Measurements from ENCODE around the gene ITPKC. TPM values are rescaled to one million over a fixed set of nuclear protein-coding genes. Genes with fewer than 3 reads are reported as not detected.

The ITPKC gene
- polyA plus RNA-seq, 12 donors = 7.6 to 12.2 (median 9.3) TPM; not detected in 1

DNA sequence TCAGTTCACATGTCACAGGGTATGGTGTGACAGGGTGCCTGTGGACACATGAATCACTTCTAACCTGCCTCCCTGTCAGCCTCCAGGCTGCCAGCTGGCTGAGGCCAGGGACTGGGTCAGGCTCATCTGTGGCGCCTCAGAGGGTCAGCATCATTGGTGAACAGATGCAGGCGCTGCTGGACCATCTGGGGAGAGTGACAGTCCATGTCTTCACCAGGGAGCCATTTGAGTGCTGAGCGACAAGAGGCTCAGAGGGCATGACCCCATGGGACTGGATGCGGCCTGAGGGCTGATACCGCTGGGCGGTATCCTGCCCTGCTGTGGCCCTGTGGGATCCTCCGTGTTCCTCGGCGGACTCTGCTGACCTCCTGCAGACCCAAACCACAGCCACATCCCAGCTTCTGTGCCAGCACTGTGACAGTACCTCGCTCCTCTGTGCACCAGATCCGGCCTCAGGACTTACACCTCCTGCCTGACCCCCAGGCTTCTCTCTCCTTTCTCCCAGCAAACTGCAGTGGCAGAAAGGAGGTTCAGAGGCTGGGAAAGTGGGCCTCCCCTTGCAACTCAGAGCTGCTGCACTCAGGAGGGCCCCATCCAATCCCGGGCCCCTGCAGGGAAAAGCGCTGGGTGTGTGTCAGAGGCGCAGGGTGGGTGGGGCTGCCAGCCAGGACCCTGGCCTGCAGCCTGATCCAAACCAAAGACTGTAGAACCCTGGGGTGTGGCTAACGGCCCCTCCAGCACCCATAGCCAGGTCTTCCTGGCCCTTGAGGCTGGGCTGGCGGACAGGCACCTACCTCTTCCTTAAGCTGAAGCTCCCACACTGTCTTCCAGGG is 23.2 kb downstream of the ITPKC start:
- no peak for DNase-seq

- DNase-seq = no peak
These were observed 23.8 kb downstream of the ITPKC start for GRCh38 chr19:40740747-40741146.

- no peak for DNase-seq
These were observed 24.8 kb downstream of the ITPKC start for GRCh38 chr19:40741527-40742390.

DNA sequence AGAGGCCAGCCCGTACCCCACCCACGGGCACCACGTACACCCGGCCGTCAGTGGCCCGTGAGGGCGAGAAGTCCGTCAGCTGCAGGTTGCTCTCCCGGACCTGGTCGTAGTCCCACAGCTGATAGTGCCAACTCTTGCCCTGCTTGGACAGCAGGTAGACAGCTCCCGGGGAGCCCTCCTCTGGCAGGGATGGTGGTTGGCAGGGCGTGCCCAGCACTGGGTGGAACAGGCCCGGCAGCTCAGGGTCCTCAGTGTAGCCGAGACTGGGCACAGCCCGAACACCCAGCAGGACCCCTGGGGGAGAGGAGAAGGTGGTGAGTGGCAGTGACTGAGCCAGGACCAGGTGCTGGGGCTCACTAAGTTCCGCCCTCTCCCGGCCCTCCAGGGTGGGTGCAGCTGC is 25.6 kb downstream of the ITPKC start:
- no peak for DNase-seq

GRCh38 chr19:40742886-40743285 is 26.0 kb downstream of the ITPKC start:
- no peak for DNase-seq

GRCh38 chr19:40743926-40744325 is 27.0 kb downstream of the ITPKC start:
- no peak for DNase-seq

- no peak for DNase-seq
These were observed 27.9 kb downstream of the ITPKC start for GRCh38 chr19:40744554-40745401.

GRCh38 chr19:40745402-40745780 is 28.5 kb downstream of the ITPKC start:
- no peak for DNase-seq

- no peak for DNase-seq
These were observed 30.6 kb downstream of the ITPKC start for GRCh38 chr19:40747536-40747935.

GRCh38 chr19:40750058-40750873 is 33.4 kb downstream of the ITPKC start, which contains the start of gene ACTMAP:
TSS of gene ACTMAP (minus strand) at chr19:40750477. CDS start at chr19:40749803, 674 bp downstream.
- DNase-seq = peak; percentile 100

DNA sequence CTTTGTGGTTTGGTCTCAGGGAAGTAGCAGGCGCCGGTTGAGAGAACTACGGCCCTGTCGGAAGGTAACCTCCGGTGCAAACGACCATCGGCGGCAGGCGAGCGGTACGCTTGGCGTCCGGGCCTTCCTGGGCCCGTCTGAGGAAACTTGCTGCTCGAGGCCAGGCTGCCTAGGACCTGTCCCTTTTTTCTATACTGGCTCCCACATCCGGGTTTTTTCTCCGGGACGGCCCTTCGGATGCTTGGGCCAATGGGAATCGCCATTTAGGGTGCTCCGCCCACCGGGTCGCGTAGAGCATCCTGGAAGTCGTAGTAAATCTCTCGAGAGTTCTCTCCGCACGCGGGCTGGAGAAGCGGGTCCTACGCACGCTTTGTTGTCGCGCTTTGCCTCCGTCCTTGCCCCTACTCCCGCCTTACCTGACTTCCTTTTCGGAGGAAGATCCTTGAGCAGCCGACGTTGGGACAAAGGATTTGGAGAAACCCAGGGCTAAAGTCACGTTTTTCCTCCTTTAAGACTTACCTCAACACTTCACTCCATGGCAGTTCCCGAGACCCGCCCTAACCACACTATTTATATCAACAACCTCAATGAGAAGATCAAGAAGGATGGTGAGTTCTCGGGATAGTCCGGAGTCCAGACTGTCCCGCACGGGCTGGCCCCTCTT is 34.1 kb downstream of the ITPKC start, which contains the start of gene SNRPA:
TSS of gene SNRPA (plus strand) at position 330 of the 664 bp plus-strand sequence. CDS start at position 536, 206 bp downstream.
- DNase-seq = peak; percentile 99

DNA sequence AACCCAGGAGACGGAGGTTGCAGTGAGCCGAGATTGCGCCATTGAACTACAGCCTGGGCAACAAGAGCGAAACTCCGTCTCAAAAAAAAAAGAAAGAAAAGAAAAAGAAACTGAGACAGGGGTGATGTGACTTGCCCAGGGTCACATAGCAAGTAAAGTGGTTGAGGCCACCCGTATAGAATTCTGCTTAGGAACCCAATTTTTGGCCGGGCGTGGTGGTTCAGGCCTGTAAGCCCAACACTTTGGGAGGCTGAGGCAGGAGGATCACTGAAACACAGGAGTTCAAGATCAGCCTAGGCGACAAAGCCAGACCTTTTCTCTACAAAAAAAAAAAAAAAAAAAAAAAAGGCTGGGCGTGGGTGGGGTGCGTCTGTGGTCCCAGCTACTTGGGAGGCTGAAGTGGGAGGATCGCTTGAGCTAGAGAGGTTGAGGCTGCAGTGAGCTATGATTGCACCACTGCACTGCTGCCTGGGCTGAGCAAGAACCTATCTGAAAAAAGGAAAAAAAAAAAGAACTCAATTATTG is 35.4 kb downstream of the ITPKC start:
- DNase-seq = no peak

DNA sequence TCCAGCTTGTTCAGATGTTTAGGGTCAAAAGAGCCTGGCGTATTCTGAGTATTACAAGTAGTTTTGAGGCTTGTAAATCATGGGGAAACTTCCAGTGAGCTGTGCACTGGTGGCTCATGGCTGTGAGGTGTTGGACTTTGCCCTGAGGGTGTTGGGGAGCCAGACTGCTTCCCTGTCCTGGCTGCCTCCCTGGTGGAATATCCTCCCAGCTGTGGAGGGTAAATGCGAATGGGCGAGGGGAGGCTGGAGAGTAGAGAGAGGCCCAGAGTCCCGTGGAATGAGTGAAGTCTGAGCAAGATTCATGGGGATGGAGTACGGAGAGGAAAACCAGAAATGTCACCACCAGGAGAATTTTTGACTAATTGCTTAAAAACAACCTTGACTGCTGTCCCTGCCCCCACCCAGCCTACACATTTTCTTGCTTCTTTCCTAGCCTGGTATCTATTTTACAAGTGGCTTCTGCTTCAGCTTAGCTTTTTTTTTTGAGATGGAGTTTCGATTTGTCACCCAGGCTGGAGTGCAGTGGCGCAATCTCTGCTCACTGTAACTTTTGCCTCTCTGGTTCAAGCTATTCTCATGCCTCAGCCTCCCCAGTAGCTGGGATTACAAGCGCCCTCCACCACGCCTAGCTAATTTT is 37.8 kb downstream of the ITPKC start:
- DNase-seq = no peak

DNA sequence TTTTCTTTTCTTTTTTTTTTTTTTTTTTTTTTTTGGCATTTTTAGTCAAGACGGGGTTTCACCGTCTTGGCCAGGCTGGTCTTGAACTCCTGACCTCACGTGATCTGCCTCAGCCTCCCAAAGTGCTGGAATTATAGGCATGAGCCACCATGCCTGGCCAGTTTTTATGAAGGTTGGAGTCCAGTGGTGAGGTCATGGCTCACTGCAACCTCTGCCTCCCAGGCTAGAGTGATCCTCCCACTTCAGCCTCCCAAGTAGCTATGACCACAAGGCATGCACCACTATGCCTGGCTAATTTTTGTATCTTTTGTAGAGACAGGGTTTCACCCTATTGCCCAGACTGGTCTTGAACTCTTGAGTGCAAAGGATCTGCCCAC is 38.3 kb downstream of the ITPKC start:
- DNase-seq = no peak

DNA sequence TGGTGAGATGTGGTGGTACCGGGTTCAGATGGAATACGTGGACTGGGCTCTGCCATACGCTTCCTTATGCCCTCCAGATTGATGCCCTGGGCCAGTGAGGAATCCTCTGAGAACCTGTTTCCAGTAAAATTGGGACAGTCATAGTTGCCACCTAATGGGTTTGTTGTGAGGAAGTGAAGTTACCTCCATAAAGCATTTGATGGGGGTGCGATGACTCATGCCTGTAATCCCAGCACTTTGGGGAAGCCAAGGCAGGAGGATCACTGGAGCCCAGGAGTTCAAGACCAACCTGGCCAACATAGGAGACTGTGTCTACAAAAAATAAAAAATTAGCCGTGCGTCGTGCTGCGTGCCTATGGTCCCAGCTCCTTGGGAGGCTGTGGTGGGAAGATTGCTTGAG is 38.9 kb downstream of the ITPKC start:
- no peak for DNase-seq

- DNase-seq = no peak
These were observed 39.7 kb downstream of the ITPKC start for GRCh38 chr19:40756502-40757110.

GRCh38 chr19:40758491-40758890 is 41.6 kb downstream of the ITPKC start:
- DNase-seq = no peak

- DNase-seq = no peak
These were observed 42.4 kb downstream of the ITPKC start for GRCh38 chr19:40759352-40759751.
